Islet of Langerhans (tissue), 1 donor: ENCODE measurements around the gene SGSM2.

Experiments used
- FAIRE-seq: peaks from one replicate; lab custom pipeline; 2011; peaks lifted over from hg19 to GRCh38; lab: Jason Lieb, UNC

SGSM2 gene

DNA sequence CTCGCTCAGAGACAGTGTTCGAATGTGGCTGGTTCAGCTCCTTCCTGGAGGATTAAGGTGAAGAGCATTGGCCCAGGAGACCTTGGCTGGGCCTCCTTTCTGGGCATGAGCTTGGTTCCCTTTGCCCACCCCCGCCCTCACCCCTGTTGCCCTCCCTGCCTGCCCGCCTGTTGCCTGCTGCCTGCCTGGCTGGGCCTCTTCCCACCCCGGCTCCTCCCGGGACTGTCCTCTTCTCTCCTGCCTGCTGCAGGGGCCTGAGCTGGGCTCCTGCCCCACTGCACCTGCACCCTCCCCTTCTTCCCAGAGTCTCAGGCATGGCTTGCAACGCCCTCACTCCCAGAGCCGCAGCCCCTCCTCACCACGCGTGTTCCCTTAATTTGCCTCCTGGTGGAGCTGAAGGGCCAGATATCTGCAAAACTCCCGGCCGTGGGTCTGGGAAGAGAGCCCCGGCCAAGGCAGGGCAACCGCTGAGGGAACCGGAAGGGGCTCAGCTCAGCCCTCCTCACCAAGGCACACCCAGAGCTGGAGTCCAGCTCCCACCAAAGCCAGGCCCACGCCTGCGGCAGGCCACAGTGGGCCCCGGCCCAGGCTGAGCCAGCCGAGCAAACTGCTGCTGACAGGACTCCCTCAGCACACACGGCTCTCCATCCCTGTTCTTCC is 32.4 kb downstream of the SGSM2 start:
- no peak for FAIRE-seq

- FAIRE-seq: no peak
These were observed 32.9 kb downstream of the SGSM2 start for GRCh38 chr17:2370211-2370589.

DNA sequence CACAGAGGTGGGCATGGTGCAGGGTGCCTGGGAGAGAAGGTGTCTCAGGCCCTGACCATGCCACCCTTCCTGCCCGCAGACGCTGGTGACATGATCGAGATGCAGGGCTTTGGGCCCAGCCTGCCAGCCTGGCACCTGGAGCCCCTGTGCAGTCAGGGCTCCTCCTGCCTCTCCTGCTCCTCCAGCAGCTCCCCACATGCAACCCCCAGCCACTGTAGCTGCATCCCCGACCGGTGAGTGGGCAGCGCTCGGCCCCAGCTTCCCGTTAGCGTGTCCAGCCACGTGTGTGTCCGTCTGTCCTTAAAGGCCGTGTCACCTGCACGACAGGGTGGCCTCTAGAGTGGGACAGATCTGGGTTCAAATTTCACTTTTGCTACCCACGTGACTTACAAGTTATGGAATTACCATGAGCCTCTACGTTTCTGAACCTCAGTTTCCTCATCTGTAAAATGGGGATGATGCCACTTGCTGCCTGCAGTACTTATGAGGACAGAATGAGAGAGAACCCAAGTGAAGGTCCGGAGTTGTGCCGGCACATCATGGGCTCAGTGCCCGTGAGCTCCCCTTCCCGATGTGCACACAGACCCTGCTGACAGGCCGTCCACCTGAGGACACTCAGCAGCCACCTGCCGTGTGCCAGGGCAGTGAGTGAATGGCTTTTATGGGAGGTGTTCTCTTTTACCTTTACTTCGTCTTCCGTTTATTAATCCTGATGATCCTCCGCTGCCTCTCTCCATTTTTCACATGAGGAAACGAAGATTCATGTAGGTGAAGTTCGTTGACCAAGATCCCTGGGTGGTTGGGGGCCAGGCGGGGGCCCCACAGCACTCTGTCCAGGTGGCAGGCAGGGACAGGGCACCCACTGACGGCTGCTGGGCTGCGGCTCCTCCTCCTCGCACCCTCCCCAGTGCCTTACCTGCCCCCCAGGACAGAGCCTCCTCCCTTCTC is 34.2 kb downstream of the SGSM2 start:
- no peak for FAIRE-seq

GRCh38 chr17:2372180-2372579 is 34.9 kb downstream of the SGSM2 start:
- no peak for FAIRE-seq

- FAIRE-seq: no peak
These were observed 35.4 kb downstream of the SGSM2 start for GRCh38 chr17:2372681-2373080.

- no peak for FAIRE-seq
These were observed 35.9 kb downstream of the SGSM2 start for GRCh38 chr17:2373179-2373578.

GRCh38 chr17:2374549-2375285 is 37.4 kb downstream of the SGSM2 start:
- FAIRE-seq: no peak

GRCh38 chr17:2375406-2375805 is 38.1 kb downstream of the SGSM2 start:
- no peak for FAIRE-seq

DNA sequence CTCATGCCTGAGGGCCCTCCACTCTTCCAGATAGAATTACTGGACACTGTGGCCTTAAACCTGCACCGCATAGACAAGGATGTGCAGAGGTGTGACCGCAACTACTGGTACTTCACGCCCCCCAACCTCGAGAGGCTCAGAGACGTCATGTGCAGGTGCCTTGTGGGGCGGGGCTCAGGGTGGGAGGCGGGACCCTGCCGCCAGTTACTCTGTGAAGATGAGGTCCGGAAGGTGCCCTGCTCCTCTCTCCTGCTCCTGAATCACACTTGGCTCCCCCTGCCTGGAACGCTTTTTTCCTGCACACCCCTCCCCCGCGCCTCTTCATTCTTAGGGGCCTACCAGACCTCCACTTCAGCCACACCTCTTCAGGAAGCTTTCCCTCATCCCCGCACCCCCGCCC is 38.8 kb downstream of the SGSM2 start:
- FAIRE-seq: no peak

DNA sequence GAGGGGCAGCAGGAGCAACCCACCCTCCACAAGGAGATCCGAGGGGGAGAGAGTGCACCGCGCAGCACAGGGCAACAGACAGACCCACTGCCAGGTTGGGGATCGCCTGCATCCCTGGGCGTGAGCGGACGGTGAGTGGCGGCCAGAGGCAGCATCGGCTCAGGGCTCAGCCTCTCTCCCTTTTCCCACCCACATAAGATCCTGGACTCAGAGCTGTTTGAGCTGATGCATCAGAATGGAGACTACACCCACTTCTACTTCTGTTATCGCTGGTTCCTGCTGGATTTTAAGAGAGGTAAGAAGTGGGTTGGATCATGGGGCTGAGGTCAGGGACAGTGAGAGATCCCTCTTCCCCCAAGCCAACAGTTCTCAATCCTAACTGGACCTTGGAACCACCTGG is 40.4 kb downstream of the SGSM2 start:
- FAIRE-seq: no peak

DNA sequence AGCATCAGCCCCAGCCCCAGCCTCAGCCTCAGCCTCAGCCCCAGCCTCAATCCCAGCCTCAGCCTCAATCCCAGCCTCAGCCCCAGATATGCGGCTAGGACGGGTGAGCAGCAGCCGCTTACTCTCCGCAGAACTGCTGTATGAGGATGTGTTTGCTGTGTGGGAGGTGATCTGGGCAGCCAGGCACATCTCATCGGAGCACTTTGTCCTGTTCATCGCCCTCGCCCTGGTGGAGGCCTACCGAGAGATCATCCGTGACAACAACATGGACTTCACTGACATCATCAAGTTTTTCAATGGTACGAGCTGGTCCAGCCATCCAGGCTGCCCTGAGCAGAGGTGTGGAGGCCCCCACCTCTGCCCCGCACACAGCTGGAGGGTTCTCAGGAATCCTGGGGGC is 41.6 kb downstream of the SGSM2 start:
- FAIRE-seq: no peak

DNA sequence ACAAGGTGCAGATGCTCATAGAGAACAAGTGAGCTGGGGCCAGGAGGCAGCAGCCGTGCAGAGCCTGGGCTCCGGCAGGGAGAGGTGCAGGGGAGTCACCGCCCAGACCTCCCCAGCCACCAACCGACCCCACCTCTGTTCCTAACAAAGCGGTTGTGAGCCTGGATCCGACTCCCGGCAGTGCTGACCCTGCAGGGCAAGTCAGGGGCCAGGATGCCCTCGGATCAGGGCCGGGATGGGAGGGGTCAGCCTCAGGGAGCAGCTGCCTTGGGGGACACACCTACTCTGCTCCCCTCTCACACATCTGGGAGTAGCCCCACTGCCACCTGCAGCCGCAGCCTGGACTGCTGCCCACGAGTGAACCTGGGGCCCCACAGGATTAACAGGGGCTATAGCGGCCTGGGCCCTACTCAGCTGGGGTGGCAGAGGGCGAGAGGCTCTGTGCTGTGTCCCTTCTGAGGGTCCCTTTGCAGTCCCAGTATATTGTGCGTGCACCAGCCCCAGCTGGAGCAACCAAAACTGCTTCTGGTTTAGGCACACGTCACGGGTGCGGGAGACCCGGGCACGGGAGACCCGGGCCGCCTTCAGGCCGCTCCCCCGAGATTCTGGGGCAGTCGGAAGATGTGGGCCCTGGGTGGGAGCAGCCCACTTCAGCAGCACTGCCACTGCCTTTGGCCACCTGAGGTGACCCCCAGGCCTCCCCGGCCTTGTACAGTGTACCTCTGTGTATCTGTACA is 42.4 kb downstream of the SGSM2 start:
- FAIRE-seq: no peak

DNA sequence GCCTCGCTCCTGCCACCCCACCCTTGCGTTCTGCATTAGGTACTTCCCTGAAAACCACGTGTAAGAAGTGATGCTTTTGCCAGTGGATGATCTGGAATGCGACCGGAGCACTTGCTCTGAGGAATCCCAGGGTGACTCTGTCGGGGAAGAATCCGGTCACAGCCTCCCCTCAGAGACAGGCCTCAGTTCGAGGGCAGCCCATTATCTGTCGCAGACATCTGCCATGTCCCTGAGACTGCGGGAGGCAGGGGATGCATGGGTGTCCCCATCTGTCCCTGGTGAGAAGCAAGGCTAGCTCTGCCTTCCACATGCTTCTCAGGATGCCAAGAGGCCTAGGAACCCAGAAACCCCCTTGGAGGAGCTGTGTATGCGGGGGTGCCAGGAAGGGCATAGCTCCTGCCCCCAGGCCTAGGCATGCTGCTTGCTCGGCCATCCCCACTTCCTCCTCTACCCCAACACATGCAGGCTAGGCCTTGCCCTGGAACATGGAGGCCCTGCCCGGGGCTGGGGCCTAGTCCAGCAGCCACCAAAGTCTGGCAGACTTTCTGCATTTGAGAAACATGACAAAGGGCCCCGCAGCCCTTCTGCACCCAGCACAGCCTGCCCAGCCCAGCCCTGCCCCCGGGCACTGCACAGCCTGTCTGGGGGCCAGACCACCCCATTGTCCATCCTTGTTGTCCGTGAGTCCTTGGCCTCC is 43.1 kb downstream of the SGSM2 start:
- no peak for FAIRE-seq

- no peak for FAIRE-seq
These were observed 43.8 kb downstream of the SGSM2 start for GRCh38 chr17:2380950-2381649.

GRCh38 chr17:2383628-2384167 is 46.4 kb downstream of the SGSM2 start:
- no peak for FAIRE-seq

DNA sequence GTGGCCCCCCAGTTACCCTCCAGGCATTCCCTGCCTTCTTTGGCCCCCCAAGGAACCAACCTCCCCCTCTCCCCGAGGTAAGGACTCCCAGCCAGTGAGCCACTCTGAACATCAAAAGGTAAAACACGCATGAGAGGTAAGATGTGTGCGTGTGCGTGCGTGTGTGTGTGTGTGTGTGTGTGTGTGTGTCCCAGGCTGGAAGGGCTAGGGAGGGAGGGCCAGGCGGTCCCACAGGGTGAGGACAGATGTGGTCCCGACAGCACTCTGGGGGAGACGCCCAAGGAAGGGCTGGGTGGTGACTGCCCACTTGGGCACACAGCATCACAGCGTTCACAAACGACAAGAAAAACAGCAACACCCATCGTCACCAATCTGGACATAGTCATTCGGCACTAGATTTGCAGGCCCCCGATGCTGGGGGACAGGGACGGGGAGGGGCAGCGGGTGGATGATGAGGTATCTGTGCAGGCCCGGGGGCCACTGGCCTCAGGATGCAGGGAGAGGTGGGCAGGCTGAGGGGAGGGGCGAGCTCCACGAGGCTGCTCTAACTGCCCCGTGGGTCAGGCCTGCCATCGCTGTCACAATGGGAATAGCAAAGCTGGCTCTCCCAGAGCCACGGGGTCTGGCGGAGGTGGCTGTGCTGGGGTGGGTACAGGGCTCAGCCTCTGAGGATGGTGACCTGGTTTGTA is 47.3 kb downstream of the SGSM2 start:
- no peak for FAIRE-seq

GRCh38 chr17:2385240-2386210 is 48.2 kb downstream of the SGSM2 start:
- no peak for FAIRE-seq

GRCh38 chr17:2386400-2387085 is 49.2 kb downstream of the SGSM2 start:
- FAIRE-seq: no peak
